Stimulated activated CD8-positive, alpha-beta memory T cell treated with anti-CD3 and anti-CD28 coated beads, Interleukin-7, amount 100 ng/mL, for 4 hours (primary cell): ENCODE measurements around the gene NOTCH3.

Source experiments
- DNase-seq, 2 donors: peaks; one replicate each; pipeline ENCODE4 v3.0.0-alpha.2; 2020; ENCODE audit warnings: low read depth in 2 of 2

Gene NOTCH3

GRCh38 chr19:15123031-15123890 is 77.5 kb downstream of the NOTCH3 start:
- no peak for DNase-seq

GRCh38 chr19:15122331-15123030 is 78.3 kb downstream of the NOTCH3 start:
- DNase-seq: no peak

DNA sequence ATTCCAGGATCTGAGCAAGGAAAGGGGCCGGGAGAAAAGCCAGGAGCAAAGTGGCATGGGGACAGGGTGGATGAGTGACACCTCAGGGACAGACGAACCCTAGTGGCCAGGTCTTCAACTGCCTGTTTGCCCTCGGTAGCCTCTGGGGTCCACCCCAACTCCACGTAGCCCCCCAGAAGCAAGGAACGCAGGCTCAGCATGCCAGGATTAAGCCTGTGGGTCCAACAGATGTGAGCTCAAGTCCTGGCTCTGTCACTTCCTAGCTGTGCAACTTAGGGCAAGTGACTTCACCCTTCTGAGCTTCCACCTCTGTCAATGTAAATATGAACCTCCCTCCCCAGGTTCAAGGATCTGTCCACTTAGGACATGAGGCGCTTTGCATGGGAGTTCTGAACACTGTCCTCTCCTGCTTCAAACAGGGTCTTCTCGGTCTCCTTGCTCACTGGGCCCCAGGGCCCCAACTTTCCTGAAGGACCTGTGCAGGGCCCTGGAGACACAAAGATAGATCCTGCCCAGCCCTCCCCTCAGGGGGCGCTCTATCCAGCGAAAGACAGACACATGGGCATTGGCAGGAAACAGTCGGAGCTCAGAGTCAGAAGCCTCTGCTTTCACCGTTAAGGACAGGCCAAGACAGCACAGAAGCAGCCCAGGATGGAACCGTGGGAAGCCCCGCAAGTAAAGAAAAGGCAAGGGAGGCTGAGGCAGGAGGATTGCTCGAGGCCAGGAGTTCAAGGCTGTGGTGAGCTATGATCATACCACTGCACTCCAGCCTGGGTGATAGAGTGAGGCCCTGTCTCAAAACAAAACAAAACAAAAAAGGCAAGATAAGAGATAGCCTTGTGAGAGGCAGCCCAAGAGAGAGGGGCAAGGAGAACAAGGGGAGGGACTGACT is 80.4 kb downstream of the NOTCH3 start:
- no peak for DNase-seq

DNA sequence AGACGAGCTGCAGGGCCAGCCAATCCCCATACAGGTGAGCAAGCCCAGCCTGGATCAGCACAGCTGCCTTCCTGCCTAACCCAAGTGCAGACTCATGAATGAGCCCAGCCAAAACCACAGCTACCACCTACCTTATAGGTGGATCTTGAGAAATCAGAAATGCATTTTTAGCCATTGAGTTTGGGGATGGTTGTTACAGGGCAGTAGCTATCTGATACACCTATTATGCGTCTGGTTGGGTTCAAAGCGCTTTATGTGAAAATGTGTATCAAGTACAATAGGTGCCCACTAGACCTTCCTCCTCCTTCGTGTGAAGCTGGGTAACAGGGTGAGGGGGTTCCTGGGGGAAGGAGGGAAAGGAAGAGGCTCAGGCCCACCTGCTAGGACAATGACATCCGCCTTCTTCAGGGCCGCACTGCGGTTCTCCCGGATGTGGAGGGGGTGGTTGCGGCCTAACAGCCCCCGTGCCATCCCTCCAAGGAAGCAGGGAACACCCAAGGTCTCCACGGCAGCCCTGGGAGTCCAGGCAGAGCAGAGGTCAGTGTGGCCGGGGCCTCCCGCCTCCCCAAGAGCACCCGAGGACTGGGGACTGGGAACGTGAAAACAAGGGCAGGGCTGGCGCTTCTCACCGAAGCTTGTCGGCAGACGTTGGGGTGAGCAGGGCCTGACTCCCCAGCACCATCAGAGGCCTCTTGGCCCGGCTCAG is 81.9 kb downstream of the NOTCH3 start:
- DNase-seq: no peak

GRCh38 chr19:15118248-15118647 is 82.5 kb downstream of the NOTCH3 start:
- DNase-seq: no peak

- DNase-seq: no peak
These were observed 83.9 kb downstream of the NOTCH3 start for GRCh38 chr19:15116856-15117255.

GRCh38 chr19:15115762-15116615 is 84.8 kb downstream of the NOTCH3 start:
- DNase-seq: no peak

DNA sequence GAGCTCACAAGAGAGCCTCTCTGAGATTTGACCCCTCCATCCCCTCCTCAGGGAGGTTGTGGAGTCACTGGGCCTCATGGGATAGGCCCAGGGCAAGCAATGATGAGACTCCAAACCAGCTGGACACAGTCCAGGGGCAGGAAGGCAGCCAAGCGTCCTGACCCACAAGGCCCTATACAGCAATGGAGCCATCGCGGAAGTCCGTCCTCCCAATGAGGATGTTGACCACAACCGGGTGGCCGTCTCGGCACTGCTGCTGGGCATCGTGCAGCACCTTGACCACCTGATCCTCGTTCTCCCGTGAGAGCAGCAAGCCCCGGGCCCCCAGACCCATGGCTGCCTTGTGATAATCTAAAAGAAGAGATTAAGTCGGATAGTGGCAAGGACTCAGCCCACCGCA is 85.7 kb downstream of the NOTCH3 start:
- no peak for DNase-seq

- no peak for DNase-seq
These were observed 86.6 kb downstream of the NOTCH3 start for GRCh38 chr19:15114153-15114540.

DNA sequence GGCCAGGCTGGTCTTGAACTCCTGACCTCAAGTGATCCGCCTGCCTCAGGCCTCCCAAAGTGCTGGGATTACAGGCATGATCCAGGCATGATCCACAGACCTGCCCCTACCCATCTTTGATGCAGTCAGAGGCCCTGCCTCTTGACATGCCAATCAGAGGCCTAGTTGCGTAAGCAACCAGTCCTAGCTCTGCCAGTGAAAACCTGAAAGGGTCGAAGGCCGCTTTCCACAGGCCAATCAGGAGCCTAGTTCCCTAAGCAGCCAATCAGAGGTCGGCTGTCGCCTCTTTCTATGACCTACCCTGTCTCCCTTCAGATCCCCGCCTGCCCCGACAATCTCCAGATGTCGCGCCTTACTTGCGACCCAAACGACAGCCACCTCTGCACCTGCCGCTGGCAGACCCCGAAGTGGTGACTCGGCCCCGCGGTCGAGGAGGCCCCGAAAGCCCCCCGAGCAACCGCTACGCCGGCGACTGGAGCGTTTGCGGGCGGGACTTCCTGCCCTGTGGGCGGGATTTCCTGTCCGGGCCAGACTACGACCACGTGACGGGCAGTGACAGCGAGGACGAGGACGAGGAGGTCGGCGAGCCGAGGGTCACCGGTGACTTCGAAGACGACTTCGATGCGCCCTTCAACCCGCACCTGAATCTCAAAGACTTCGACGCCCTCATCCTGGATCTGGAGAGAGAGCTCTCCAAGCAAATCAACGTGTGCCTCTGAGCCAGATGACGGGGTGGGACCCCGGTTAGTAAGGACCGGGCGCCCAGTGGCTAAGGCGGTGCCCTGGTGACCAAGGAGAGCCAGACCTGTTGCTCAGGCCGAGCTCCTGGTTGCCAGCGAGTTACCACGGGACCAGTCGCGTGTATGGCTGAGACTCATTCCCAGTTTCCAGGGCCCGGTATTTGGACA is 87.3 kb downstream of the NOTCH3 start:
- DNase-seq: no peak

DNA sequence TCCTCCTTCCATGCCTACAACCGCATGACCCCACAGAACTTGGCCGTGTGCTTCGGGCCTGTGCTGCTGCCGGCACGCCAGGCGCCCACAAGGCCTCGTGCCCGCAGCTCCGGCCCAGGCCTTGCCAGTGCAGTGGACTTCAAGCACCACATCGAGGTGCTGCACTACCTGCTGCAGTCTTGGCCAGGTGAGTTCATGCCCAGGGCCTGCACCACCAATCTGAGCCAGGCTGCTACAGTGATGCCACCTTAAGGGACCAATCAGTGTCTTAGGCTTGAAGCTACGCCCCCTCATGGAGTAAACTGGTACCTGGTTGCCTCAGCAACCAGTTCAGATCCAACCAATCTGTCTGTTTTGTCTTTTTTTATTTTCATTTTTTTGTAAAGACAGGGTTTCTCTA is 88.4 kb downstream of the NOTCH3 start:
- no peak for DNase-seq

DNA sequence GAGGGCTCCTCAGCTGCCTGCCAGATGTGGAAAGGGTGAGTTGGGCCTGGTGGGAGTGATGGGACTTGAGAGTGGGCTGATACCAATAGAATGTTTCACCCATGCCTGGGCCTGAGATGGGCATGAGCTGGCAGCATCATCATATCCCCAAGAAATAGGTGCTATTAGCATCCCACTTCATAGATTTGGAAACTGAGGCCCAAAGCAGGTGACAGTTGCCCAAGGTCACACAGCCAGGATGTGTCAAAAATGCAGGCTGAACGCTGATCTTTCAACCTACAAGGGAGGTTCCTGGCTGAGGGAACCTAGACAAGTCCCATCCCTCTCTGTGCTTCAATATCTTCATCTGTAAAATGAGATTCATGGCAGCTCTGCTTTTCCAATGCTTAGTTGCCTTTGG is 89.0 kb downstream of the NOTCH3 start:
- no peak for DNase-seq

DNA sequence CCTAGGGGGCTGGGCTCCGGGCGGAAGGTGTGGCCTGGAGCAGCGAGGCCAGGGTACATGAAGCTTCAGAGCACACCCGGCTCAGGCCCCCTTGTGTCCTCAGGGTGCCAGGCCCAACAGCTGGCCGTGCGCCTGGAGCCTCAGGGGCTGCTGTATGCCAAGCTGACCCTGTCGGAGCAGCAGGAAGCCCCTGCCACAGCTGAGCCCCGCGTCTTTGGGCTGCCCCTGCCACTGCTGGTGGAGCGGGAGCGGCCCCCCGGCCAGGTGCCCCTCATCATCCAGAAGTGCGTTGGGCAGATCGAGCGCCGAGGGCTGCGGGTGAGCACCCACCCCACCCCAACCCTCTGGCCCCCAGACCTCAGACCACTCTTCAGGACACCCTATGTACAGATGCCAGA is 90.4 kb downstream of the NOTCH3 start:
- DNase-seq: no peak

DNA sequence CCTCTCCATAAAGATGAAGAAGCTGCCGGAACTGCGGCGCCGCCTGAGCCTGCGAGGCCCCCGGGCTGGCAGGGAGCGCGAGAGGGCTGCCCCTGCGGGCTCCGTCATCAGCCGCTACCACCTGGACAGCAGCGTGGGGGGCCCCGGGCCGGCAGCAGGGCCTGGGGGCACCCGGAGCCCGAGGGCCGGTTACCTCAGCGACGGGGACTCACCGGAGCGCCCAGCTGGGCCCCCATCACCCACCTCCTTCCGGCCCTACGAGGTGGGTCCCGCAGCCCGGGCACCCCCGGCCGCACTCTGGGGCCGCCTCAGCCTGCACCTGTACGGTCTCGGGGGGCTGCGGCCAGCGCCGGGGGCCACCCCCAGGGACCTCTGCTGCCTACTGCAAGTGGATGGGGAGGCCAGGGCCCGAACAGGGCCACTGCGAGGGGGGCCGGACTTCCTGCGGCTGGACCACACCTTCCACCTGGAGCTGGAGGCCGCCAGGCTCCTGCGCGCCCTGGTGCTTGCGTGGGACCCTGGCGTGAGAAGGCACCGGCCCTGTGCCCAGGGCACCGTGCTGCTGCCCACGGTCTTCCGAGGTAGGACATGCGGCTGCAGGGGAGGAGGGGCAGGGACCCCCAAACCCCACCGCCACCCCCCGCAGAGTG is 90.9 kb downstream of the NOTCH3 start:
- DNase-seq: no peak
